Mesodermal cell (in vitro differentiated cells): ENCODE data around the gene TDP1.

ENCODE experiments used
- H3K27ac ChIP-seq: 2 replicates; pipeline ENCODE4 v1.7.0; 2013; ENCODE audit warnings: mild to moderate bottlenecking, low read depth, low read length, moderate library complexity; ENCODE audit not compliant: severe bottlenecking
- H3K36me3 ChIP-seq: 2 replicates; pipeline ENCODE4 v1.7.1; 2013; ENCODE audit warnings: mild to moderate bottlenecking, low read length, moderate library complexity; ENCODE audit not compliant: control insufficient read depth, insufficient read depth
- H3K4me1 ChIP-seq: one replicate; pipeline ENCODE4 v1.7.1; 2013; ENCODE audit warnings: mild to moderate bottlenecking, low read length; ENCODE audit not compliant: insufficient read depth, control insufficient read depth, poor library complexity, severe bottlenecking
- H3K4me3 ChIP-seq: 2 replicates; pipeline ENCODE4 v1.7.0; 2013; ENCODE audit warnings: low read length, control low read depth, mild to moderate bottlenecking; ENCODE audit not compliant: insufficient read depth, poor library complexity, severe bottlenecking; ENCODE audit errors: extremely low read depth
- H3K9me3 ChIP-seq: 2 replicates; pipeline ENCODE4 v1.7.1; 2013; ENCODE audit warnings: mild to moderate bottlenecking, low read length, moderate library complexity; ENCODE audit not compliant: control insufficient read depth
- WGBS, 2 experiments: methylation state at CpG; one replicate each; pipeline ENCODE4 v1.1.5; 2013; ENCODE audit warnings: missing lambda C conversion rate in 2 of 2; ENCODE audit not compliant: insufficient coverage in 2 of 2; 5-methylcytosine and 5-hydroxymethylcytosine counted together

Gene TDP1

DNA sequence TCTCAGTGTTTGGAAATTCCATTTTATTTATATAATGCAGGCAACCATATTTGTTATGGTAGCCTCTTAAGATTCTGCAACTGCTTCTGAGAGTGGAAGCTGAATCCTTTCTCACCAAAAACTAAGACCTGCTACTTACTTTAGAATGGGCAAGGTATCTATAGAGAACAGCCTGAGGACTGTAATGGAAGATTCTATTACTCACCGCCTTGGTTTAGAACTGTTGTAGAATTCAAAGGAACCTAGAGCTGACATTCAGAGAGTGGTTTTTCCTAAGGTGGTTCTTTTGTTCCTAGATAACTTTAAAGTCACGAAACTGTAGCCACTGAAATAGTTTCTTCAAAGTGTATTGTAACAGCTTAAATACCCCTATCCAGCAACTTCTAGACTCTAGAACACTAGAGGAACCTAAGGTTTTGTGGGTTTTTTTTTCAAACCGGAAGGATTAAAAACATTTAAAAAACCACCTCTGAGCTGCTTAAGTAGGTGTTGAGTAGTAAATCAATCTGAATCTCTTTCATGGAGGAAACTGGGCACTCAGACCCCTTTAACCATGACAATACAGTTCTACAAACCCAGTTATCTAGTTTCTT is 4.2 kb downstream of the TDP1 start:
- Histone ChIP-seq H3K36me3 (peaks cover 66% of the 10 kb centered on the region), H3K9me3 (no peaks in the 10 kb centered on the region), H3K4me1 (peaks cover 3% of the 10 kb centered on the region), H3K4me3 (no peak overlapping the region), H3K27ac (no peak overlapping the region)
- 100% methylated on average over 1 of the region's 3 CpGs for WGBS, 2 experiments

DNA sequence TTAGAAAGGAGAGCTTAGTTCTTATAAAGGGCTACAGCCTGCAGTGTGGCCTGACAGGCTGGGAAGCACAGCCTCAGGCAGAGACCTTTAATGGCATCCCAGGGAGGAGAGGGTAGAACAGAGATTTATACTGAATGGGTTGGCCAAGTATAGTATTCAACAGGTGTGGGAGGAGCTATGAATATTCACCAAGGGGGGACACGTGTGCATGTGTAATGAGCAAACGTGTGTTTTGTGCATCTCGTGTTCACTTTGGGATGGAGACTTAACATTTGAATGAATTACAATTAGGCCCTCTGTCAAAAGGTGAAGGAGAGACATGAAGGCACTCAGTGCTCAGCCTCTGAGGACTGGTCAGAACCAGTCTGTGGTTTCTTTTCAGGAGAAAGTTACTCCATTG is 5.2 kb downstream of the TDP1 start:
- H3K27ac ChIP-seq = no peak overlapping the region
- H3K9me3 ChIP-seq = no peaks in the 10 kb centered on the region
- WGBS, 2 experiments = 75 to 88% methylated on average over 3 of the region's 3 CpGs
- H3K4me3 ChIP-seq = no peak overlapping the region
- H3K36me3 ChIP-seq = peaks cover 74% of the 10 kb centered on the region
- no peaks in the 10 kb centered on the region for H3K4me1 ChIP-seq

DNA sequence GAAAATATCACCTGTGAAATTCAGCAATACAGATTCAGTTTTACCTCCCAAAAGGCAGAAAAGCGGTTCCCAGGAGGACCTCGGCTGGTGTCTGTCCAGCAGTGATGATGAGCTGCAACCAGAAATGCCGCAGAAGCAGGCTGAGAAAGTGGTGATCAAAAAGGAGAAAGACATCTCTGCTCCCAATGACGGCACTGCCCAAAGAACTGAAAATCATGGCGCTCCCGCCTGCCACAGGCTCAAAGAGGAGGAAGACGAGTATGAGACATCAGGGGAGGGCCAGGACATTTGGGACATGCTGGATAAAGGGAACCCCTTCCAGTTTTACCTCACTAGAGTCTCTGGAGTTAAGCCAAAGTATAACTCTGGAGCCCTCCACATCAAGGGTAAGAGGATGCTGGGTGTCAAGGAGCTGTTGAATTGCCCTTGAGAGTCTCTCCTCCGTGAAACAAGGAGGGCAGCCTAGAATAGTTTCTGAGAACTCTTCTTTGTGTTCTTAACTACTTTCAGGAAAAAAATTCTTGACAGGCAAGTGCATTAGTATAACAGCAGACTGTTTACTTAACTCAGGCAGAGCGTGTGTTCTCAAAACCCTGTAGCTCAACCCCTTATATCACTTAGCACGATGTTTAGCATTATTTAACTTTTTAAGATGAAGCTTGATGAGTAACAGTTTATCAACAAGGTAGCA is 7.7 kb downstream of the TDP1 start:
- Histone ChIP-seq H3K36me3 (peaks cover 82% of the 10 kb centered on the region), H3K4me1 (no peaks in the 10 kb centered on the region), H3K4me3 (no peak overlapping the region), H3K9me3 (no peaks in the 10 kb centered on the region), H3K27ac (no peak overlapping the region)
- WGBS, 2 experiments = 92 to 94% methylated on average over 7 to 8 of the region's 10 CpGs

DNA sequence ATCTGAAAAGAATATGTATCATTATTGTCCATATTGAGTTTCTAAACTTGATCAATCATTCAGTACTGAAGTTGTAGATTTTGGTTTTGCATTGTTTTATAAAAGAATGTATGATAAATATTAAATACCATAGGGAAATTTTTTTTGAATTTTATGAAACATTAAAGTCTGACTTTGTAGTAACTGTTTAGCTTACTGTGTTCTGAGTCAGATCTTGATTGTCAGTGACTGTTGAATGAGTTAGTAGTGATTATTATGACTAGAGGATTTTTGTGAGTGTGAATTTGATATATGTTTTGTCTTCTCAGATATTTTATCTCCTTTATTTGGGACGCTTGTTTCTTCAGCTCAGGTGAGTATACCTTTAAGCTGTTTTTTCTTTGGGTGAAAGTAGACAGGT is 10.1 kb downstream of the TDP1 start:
- H3K27ac ChIP-seq = no peak overlapping the region
- H3K9me3 ChIP-seq = no peaks in the 10 kb centered on the region
- no peaks in the 10 kb centered on the region for H3K4me1 ChIP-seq
- no peak overlapping the region for H3K4me3 ChIP-seq
- peaks cover 81% of the 10 kb centered on the region for H3K36me3 ChIP-seq
- no CpG with 5 or more reads among the region's 1 CpG for whole genome bisulfite sequencing, 2 experiments

DNA sequence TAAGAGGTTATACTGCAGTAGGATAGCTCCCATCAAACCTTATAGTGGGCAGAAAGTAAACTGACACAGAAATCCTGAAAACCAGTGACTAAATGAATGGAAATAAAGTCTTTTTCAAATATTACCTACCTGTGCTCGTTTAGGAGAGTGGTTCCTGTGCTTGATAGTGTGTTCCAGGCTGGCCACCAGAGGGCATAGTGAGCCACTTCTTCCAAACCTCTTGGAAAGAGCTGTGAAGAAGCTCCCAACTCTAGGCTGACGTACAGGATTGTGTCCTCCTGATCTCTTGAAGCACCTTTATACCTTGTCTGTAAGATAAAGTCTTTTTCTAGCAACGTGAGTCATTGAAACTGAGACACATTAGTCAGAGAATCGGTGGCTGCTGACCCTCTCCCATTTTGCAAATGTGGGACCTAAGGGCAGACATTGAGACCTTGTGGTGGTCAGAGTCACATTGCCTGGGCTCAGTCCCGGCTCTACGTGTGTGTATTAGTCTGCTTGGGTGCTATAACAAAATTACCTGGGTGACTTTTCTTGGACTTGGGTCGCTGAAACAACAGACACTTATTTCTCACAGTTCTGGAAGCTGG is 17.6 kb downstream of the TDP1 start:
- Histone ChIP-seq H3K27ac (no peak overlapping the region), H3K4me1 (no peaks in the 10 kb centered on the region), H3K4me3 (no peak overlapping the region), H3K36me3 (peaks cover 78% of the 10 kb centered on the region), H3K9me3 (no peaks in the 10 kb centered on the region)
- WGBS, 2 experiments = 48 to 67% methylated on average over 4 to 6 of the region's 7 CpGs

DNA sequence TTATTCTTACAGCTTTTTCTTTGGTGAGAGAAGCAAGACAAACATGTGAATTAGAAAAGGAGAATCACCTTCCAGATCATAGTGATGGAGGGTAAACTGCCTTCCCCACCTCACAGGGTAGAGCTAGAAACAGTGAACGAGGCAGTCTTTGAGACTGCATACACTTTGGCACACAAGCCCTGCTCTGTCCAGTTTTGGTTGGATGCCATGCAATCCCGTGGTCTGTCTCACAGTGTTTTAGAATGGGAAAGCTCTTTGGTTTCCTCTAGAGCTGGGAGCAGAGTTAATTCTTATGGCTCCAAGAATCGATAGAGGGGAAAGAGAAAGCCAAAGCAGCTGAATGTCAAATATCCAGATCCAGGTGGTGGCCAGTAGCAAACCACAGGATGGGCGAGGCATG is 21.9 kb downstream of the TDP1 start:
- Histone ChIP-seq H3K36me3 (peaks cover 85% of the 10 kb centered on the region), H3K4me3 (no peak overlapping the region), H3K9me3 (no peaks in the 10 kb centered on the region), H3K27ac (no peak overlapping the region), H3K4me1 (no peaks in the 10 kb centered on the region)
- 92 to 97% methylated on average over 2 to 4 of the region's 4 CpGs for WGBS, 2 experiments

DNA sequence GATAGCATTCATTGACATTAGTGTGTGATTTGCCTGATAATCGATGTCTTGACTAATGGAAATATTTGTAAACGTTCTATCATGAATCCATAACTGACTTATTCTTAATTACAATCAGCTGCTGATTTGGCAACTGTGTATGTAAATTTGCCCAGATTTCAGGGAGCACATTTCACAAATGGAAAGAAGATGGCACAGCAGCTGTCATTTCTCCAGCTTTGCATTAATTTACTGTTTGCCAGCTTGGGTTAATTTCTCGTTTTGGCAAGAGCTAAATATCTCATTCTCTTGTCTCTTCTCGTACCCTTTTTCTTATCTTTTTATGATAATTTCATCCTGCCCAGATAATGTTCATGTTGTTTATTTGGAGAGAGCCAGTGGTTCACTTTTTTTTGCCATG is 22.9 kb downstream of the TDP1 start:
- Histone ChIP-seq H3K4me1 (no peaks in the 10 kb centered on the region), H3K4me3 (no peak overlapping the region), H3K36me3 (peaks cover 85% of the 10 kb centered on the region), H3K27ac (no peak overlapping the region), H3K9me3 (no peaks in the 10 kb centered on the region)
- no CpG with 5 or more reads among the region's 4 CpGs for WGBS, 2 experiments

DNA sequence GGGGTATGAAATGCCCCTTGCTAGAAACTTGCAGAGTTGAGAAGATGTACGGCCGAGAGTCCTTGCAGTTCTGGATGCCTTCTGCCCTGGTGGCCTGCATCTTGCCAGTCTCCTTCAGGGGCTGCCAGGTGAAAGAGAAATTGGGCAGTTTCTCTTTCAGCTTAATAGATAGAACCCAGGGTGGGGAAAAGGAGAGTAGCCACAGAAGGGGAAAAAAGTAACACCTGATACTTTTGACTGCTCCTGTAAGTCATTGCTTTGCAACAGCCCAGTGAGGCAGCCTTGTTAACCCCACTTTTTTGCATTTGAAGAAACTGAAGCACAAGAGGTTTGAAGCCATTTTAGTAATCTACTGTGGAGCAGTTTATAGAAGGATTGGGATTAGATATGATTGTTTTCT is 27.6 kb downstream of the TDP1 start:
- no peak overlapping the region for H3K4me3 ChIP-seq
- WGBS, 2 experiments = 100% methylated on average over 2 of the region's 2 CpGs
- H3K27ac ChIP-seq = no peak overlapping the region
- peaks cover 92% of the 10 kb centered on the region for H3K36me3 ChIP-seq
- H3K9me3 ChIP-seq = no peaks in the 10 kb centered on the region
- no peaks in the 10 kb centered on the region for H3K4me1 ChIP-seq

DNA sequence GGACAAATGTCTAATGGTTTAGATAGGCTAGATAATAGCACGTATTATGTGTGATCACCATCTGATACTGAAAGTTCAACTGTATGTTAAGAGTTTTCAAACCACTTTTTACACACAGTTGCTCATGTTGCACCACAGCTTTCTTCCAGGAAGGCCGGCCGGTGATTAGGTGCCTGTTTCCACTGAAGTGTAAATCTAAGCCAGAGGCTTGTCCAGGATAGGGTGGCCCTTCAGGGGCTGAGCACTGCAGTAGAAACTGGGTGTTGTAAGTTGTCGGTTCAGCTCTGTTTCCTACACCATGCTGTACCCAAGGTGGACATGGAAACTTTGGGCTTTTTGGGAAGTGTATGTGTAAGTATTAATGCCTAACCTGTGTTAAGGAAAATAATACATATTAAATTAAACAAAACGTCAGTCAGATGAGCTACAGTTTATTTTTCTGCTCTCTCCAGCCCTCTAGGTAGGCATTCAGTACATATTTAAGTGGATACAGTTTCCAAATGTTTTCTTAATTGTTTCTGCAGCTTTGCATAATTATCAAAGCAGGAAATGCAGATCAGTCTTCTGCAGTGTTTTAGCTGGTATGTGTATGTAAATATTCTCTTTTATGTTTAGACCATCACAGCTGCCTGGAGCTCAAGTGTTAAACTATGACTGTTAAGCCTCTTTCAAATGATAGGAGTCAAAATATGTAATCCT is 30.9 kb downstream of the TDP1 start:
- no peaks in the 10 kb centered on the region for H3K4me1 ChIP-seq
- no peaks in the 10 kb centered on the region for H3K9me3 ChIP-seq
- H3K4me3 ChIP-seq = no peak overlapping the region
- H3K36me3 ChIP-seq = peaks cover 83% of the 10 kb centered on the region
- no peak overlapping the region for H3K27ac ChIP-seq
- WGBS, 2 experiments = 100% methylated on average over 1 of the region's 5 CpGs; no CpG with 5 or more reads in 1 of the 2 experiments

DNA sequence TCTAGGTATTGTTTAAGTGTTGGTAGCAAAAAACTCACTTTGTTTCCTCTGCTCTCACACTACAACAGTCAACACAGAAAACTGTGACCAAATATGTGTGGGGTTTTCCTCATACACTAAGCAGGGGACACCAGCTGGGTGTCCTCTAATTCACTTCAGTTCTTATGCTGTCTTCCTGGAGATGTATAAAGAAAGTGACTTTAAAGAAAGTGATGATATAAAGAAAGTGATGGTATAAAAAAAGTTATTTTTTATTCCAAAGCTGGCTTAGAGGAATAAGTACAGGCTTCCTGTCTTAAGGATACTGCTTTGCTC is 31.4 kb downstream of the TDP1 start:
- H3K36me3 ChIP-seq = peaks cover 81% of the 10 kb centered on the region
- H3K4me3 ChIP-seq = no peak overlapping the region
- H3K4me1 ChIP-seq = no peaks in the 10 kb centered on the region
- H3K9me3 ChIP-seq = no peaks in the 10 kb centered on the region
- no peak overlapping the region for H3K27ac ChIP-seq

DNA sequence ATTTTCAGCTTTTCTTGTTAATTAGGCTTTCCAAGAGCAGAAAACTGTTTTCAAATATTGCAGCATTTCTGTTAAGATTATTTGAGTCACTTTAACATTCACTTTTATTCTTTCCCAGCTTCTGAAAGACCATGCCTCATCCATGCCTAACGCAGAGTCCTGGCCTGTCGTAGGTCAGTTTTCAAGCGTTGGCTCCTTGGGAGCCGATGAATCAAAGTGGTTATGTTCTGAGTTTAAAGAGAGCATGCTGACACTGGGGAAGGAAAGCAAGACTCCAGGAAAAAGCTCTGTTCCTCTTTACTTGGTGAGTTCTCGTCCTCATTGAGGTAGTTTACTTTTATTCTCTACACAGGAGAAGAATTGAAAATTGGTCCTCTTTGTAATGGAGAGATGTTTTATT is 33.1 kb downstream of the TDP1 start:
- H3K4me3 ChIP-seq = no peak overlapping the region
- H3K9me3 ChIP-seq = no peaks in the 10 kb centered on the region
- H3K36me3 ChIP-seq = peaks cover 78% of the 10 kb centered on the region
- H3K4me1 ChIP-seq = no peaks in the 10 kb centered on the region
- no peak overlapping the region for H3K27ac ChIP-seq
- WGBS, 2 experiments = 91 to 100% methylated on average over 2 to 4 of the region's 5 CpGs
